Glutamatergic neuron (in vitro differentiated cells): ENCODE measurements around the gene NUP160. TPM values are rescaled to one million over a fixed set of nuclear protein-coding genes. Genes with fewer than 3 reads are reported as not detected.
"Not testable (repeated sequence)": the region's sequence is repeated elsewhere in the genome, so short reads cannot be mapped to it uniquely, and the experiment has no call there.

Experiments
- DNase-seq: peaks from one replicate; pipeline ENCODE4 v3.0.0; 2022
- H3K27ac Mint-ChIP-seq: one replicate; pipeline ENCODE4 v1.8.0; 2020; ENCODE audit warnings: mild to moderate bottlenecking, mixed read lengths, inconsistent platforms; ENCODE audit not compliant: unreplicated experiment
- H3K27me3 Mint-ChIP-seq: one replicate; pipeline ENCODE4 v1.8.0; 2020; ENCODE audit warnings: mild to moderate bottlenecking, moderate library complexity, mixed read lengths, inconsistent platforms; ENCODE audit not compliant: unreplicated experiment
- H3K36me3 Mint-ChIP-seq: one replicate; pipeline ENCODE4 v1.8.0; 2020; ENCODE audit warnings: mild to moderate bottlenecking, mixed read lengths, inconsistent platforms; ENCODE audit not compliant: unreplicated experiment
- H3K4me1 Mint-ChIP-seq: one replicate; pipeline ENCODE4 v1.8.0; 2020; ENCODE audit warnings: mild to moderate bottlenecking, low read depth, mixed read lengths, inconsistent platforms; ENCODE audit not compliant: unreplicated experiment
- H3K4me3 Mint-ChIP-seq: one replicate; pipeline ENCODE4 v1.8.0; 2020; ENCODE audit warnings: mild to moderate bottlenecking, mixed read lengths, inconsistent platforms; ENCODE audit not compliant: unreplicated experiment
- H3K9me3 Mint-ChIP-seq: one replicate; pipeline ENCODE4 v1.8.0; 2020; ENCODE audit warnings: mild to moderate bottlenecking, moderate library complexity, mixed read lengths, inconsistent platforms; ENCODE audit not compliant: unreplicated experiment
- CTCF ChIP-seq: fragments of 200-600 bp; sonication (generic); IDR thresholded peaks from one replicate; pipeline ENCODE4 v1.5.0; 2021; ENCODE audit not compliant: partially characterized antibody, unreplicated experiment
- total RNA-seq: library from RNA; stranded (reverse); fragmentation: NEBNext Ultra II Directional; extraction: Animal tissue kit (Norgen Biotek cat#: 25700); gene quantifications from one replicate; pipeline ENCODE4 v1.2.1, GENCODE V29; 2021; ENCODE audit not compliant: unreplicated experiment

The NUP160 gene
- total RNA-seq, 1 donor from 2014 or later = 56.2 TPM

- Mint-ChIP-seq H3K4me3 (peak overlapping the region; percentile 85), H3K27me3 (peaks cover 13% of the 10 kb centered on the region), H3K36me3 (peaks cover 1% of the 10 kb centered on the region), H3K27ac (no peak overlapping the region), H3K9me3 (peaks cover 7% of the 10 kb centered on the region), H3K4me1 (peaks cover 3% of the 10 kb centered on the region)
- TF ChIP-seq CTCF = no peak
- DNase-seq = no peak
Measured at GRCh38 chr11:47765086-47765485, 83.1 kb downstream of the NUP160 start.

- not testable (repeated sequence) for H3K27me3 Mint-ChIP-seq, H3K27ac Mint-ChIP-seq, H3K36me3 Mint-ChIP-seq, H3K4me3 Mint-ChIP-seq, H3K9me3 Mint-ChIP-seq, DNase-seq, H3K4me1 Mint-ChIP-seq
Measured at GRCh38 chr11:47759291-47759690, 88.9 kb downstream of the NUP160 start.

GRCh38 chr11:47756208-47756607 lies 91.9 kb downstream of the NUP160 start:
- H3K36me3 Mint-ChIP-seq = peaks cover 4% of the 10 kb centered on the region
- no peaks in the 10 kb centered on the region for H3K27me3 Mint-ChIP-seq
- no peak overlapping the region for H3K4me3 Mint-ChIP-seq
- H3K27ac Mint-ChIP-seq = no peak overlapping the region
- TF ChIP-seq CTCF = no peak
- DNase-seq = no peak
- no peaks in the 10 kb centered on the region for H3K4me1 Mint-ChIP-seq
- H3K9me3 Mint-ChIP-seq = no peaks in the 10 kb centered on the region

- TF ChIP-seq CTCF = no peak
- Mint-ChIP-seq H3K9me3 (no peaks in the 10 kb centered on the region), H3K4me1 (no peaks in the 10 kb centered on the region), H3K27me3 (no peaks in the 10 kb centered on the region), H3K36me3 (no peaks in the 10 kb centered on the region), H3K27ac (no peak overlapping the region), H3K4me3 (no peak overlapping the region)
- no peak for DNase-seq
Measured at GRCh38 chr11:47750725-47751124, 97.4 kb downstream of the NUP160 start.

- not testable (repeated sequence) for H3K27me3 Mint-ChIP-seq, H3K9me3 Mint-ChIP-seq, H3K36me3 Mint-ChIP-seq, H3K4me1 Mint-ChIP-seq, DNase-seq, H3K27ac Mint-ChIP-seq, H3K4me3 Mint-ChIP-seq
Measured at GRCh38 chr11:47742494-47742893, 105.7 kb downstream of the NUP160 start.

- not testable (repeated sequence) for H3K36me3 Mint-ChIP-seq, H3K27me3 Mint-ChIP-seq, H3K27ac Mint-ChIP-seq, H3K4me3 Mint-ChIP-seq, H3K4me1 Mint-ChIP-seq, H3K9me3 Mint-ChIP-seq, DNase-seq
Measured at GRCh38 chr11:47737817-47738216, 110.3 kb downstream of the NUP160 start.

- H3K36me3 Mint-ChIP-seq = peaks cover 15% of the 10 kb centered on the region
- TF ChIP-seq CTCF = no peak
- H3K4me3 Mint-ChIP-seq = no peak overlapping the region
- H3K27me3 Mint-ChIP-seq = no peaks in the 10 kb centered on the region
- no peaks in the 10 kb centered on the region for H3K4me1 Mint-ChIP-seq
- DNase-seq = no peak
- peak overlapping the region; percentile 6 for H3K27ac Mint-ChIP-seq
- H3K9me3 Mint-ChIP-seq = no peaks in the 10 kb centered on the region
Measured at GRCh38 chr11:47732271-47732670, 115.9 kb downstream of the NUP160 start.
